A549 (cell line): ENCODE data around the gene METTL1. TPM values are rescaled to one million over a fixed set of nuclear protein-coding genes. Genes with fewer than 3 reads are reported as not detected.

Experiments
- ATAC-seq, 2 experiments: fragments of 200-7000 bp in 1 of 2; fragments of >200 bp in 1 of 2; cut with Nextera tagmentation in 1 of 2; cut with Tn5 transposase in 1 of 2; 3 replicates each; pipeline versions ENCODE4 v1.8.0 to v1.9.1; 2018 to 2020; ENCODE audit warnings: mild to moderate bottlenecking in 1 of 2, moderate library complexity in 1 of 2
- CTCF ChIA-PET: fragments of 300-600 bp; sonication (Branson Sonifier 250); formaldehyde crosslinking; extraction: SDS; loops from one replicate; lab custom pipeline; 2021; ENCODE audit warnings: antibody characterized with exemption, inconsistent platforms; lab: Yijun Ruan, JAX
- POLR2A ChIA-PET: fragments of 350-600 bp; formaldehyde crosslinking; extraction: SDS; loops from one replicate; lab custom pipeline; 2021; ENCODE audit warnings: antibody characterized with exemption, inconsistent platforms; lab: Yijun Ruan, JAX
- DNase-seq, 2 experiments: peaks; one replicate each; pipeline versions ENCODE4 v3.0.0 to v3.0.0-alpha.2; 2011 to 2016; ENCODE audit warnings: low read depth in 1 of 2, low spot score in 1 of 2
- FAIRE-seq: peaks from 2 replicates; lab custom pipeline; 2011; peaks lifted over from hg19 to GRCh38; lab: Jason Lieb, UNC
- H3K27ac ChIP-seq, 2 experiments: fragments of >200 bp; sonication (Bioruptor Twin); formaldehyde crosslinking; 3 replicates each; pipeline ENCODE4 v1.5.1; 2016 to 2017
- H3K4me1 ChIP-seq: fragments of >200 bp; sonication (Bioruptor Twin); formaldehyde crosslinking; 3 replicates; pipeline ENCODE4 v1.6.1; 2016
- H3K4me2 ChIP-seq: fragments of >200 bp; sonication (Bioruptor Twin); formaldehyde crosslinking; 3 replicates; pipeline ENCODE4 v1.6.1; 2016
- H3K4me3 ChIP-seq: fragments of >200 bp; sonication (Bioruptor Twin); formaldehyde crosslinking; 3 replicates; pipeline ENCODE4 v1.5.1; 2016
- H3K9me3 ChIP-seq: fragments of >200 bp; sonication (Bioruptor Twin); formaldehyde crosslinking; 3 replicates; pipeline ENCODE4 v1.6.1; 2016
- BHLHE40 ChIP-seq: IDR thresholded peaks from 2 replicates; pipeline ENCODE4 v1.6.1; 2012; ENCODE audit warnings: low read depth, low read length, inconsistent platforms
- CEBPB ChIP-seq, 2 experiments: fragments of >200 bp in 1 of 2; sonication (Bioruptor Twin) in 1 of 2; formaldehyde crosslinking in 1 of 2; IDR thresholded peaks; 2 replicates each; pipeline ENCODE4 v1.6.1; 2012 to 2016
- EHF ChIP-seq: fragments of 250-450 bp; sonication (Bioruptor Pico); IDR thresholded peaks from 2 replicates; pipeline ENCODE4 v1.5.0; 2020; ENCODE audit warnings: mild to moderate bottlenecking
- EHMT2 ChIP-seq: fragments of 200-600 bp; sonication (generic); IDR thresholded peaks from 2 replicates; pipeline ENCODE4 v1.6.1; 2016; ENCODE audit warnings: antibody characterized with exemption, low read depth, mild to moderate bottlenecking, moderate library complexity
- ESRRA ChIP-seq: fragments of 150-350 bp; IDR thresholded peaks from 2 replicates; pipeline ENCODE4 v1.6.1; 2014; ENCODE audit warnings: mild to moderate bottlenecking, low read length, borderline replicate concordance
- FOSB ChIP-seq: fragments of 250-450 bp; sonication (Bioruptor Pico); IDR thresholded peaks from 2 replicates; pipeline ENCODE4 v1.5.0; 2020; ENCODE audit warnings: mild to moderate bottlenecking, moderate library complexity
- FOSL2 ChIP-seq, 2 experiments: fragments of 450-650 bp in 1 of 2; fragments of >200 bp in 1 of 2; sonication (Bioruptor Twin) in 1 of 2; formaldehyde crosslinking; IDR thresholded peaks; 2 replicates each; pipeline versions ENCODE4 v1.5.0 to v1.6.1; 2016 to 2020; ENCODE audit warnings: mild to moderate bottlenecking in 1 of 2, moderate library complexity in 1 of 2
- FOXS1 ChIP-seq: fragments of 250-450 bp; sonication (Bioruptor Pico); IDR thresholded peaks from 2 replicates; pipeline ENCODE4 v1.5.0; 2020; ENCODE audit warnings: mild to moderate bottlenecking, moderate library complexity
- GATA3 ChIP-seq: IDR thresholded peaks from 2 replicates; pipeline ENCODE4 v1.6.1; 2012; ENCODE audit warnings: borderline replicate concordance
- HDAC2 ChIP-seq: fragments of 200-600 bp; sonication (generic); IDR thresholded peaks from 2 replicates; pipeline ENCODE4 v1.6.1; 2016
- HEYL ChIP-seq: fragments of 250-450 bp; sonication (Bioruptor Pico); IDR thresholded peaks from 2 replicates; pipeline ENCODE4 v1.8.0; 2021; ENCODE audit warnings: mild to moderate bottlenecking, moderate library complexity
- JUN ChIP-seq, 2 experiments: fragments of >200 bp; sonication (Bioruptor Twin); formaldehyde crosslinking; IDR thresholded peaks; 2 replicates in 1 of 2; 3 replicates in 1 of 2; pipeline ENCODE4 v1.6.1; 2016 to 2017
- JUNB ChIP-seq: fragments of >200 bp; sonication (Bioruptor Twin); formaldehyde crosslinking; IDR thresholded peaks from 2 replicates; pipeline ENCODE4 v1.6.1; 2016
- KDM1A ChIP-seq: fragments of 200-600 bp; sonication (generic); IDR thresholded peaks from 2 replicates; pipeline ENCODE4 v1.6.1; 2016; ENCODE audit warnings: low read depth, mild to moderate bottlenecking
- KDM5A ChIP-seq: fragments of 200-600 bp; sonication (generic); IDR thresholded peaks from 2 replicates; pipeline ENCODE4 v1.6.1; 2016; ENCODE audit warnings: antibody characterized with exemption, mild to moderate bottlenecking
- MAFK ChIP-seq: fragments of 450-650 bp; IDR thresholded peaks from 2 replicates; pipeline ENCODE4 v1.6.1; 2014; ENCODE audit not compliant: partially characterized antibody
- NFE2L2 ChIP-seq: fragments of 150-350 bp; conservative IDR thresholded peaks from 2 replicates; pipeline ENCODE4 v1.6.1; 2014; ENCODE audit warnings: low read length
- PHF8 ChIP-seq: fragments of 200-600 bp; sonication (generic); IDR thresholded peaks from 2 replicates; pipeline ENCODE4 v1.6.1; 2016; ENCODE audit warnings: low read depth, mild to moderate bottlenecking, antibody characterized with exemption, moderate library complexity, borderline replicate concordance
- POLR2AphosphoS2 ChIP-seq: conservative IDR thresholded peaks from 2 replicates; pipeline ENCODE4 v1.6.1; 2012; ENCODE audit warnings: low read length, improper control_type of control experiment, inconsistent platforms
- SMC3 ChIP-seq: fragments of >200 bp; sonication (Bioruptor Twin); formaldehyde crosslinking; IDR thresholded peaks from 3 replicates; pipeline ENCODE4 v1.6.1; 2018; ENCODE audit warnings: inconsistent platforms
- SREBF2 ChIP-seq: fragments of 450-650 bp; IDR thresholded peaks from 2 replicates; pipeline ENCODE4 v1.6.1; 2014; ENCODE audit warnings: mild to moderate bottlenecking, moderate library complexity
- TP53 ChIP-seq: fragments of 250-450 bp; sonication (Bioruptor Pico); IDR thresholded peaks from 2 replicates; pipeline ENCODE4 v1.5.0; 2021; ENCODE audit warnings: mild to moderate bottlenecking, moderate library complexity
- ZC3H11A ChIP-seq: fragments of 450-650 bp; IDR thresholded peaks from 2 replicates; pipeline ENCODE4 v1.6.1; 2014; ENCODE audit warnings: antibody characterized with exemption, mild to moderate bottlenecking
- ZNF302 ChIP-seq: fragments of 250-450 bp; sonication (Bioruptor Pico); IDR thresholded peaks from 2 replicates; pipeline ENCODE4 v1.9.0; 2021; ENCODE audit warnings: inconsistent platforms, mild to moderate bottlenecking, moderate library complexity
- WGBS: methylation state at CpG from one replicate; pipeline ENCODE4 v1.1.6; 2017; ENCODE audit errors: missing lambda C conversion rate; 5-methylcytosine and 5-hydroxymethylcytosine counted together
- polyA plus RNA-seq, 4 experiments: library from polyadenylated mRNA; depleted of rRNA in 3 of 4; stranded (reverse); fragments of >200 nt; fragmentation: RNase III in 1 of 4; extraction: RNeasy Plus Mini Kit Qiagen cat#74134 plus additional on column Dnase treatment in 1 of 4; gene quantifications; 2 replicates in 3 of 4; 3 replicates in 1 of 4; pipeline ENCODE4 v1.2.3, GENCODE V29; 2011 to 2017
- TF ChIP-seq, protein P1 (sequence below): fragments of 200-600 bp; sonication (generic); IDR thresholded peaks from 2 replicates; pipeline ENCODE4 v1.6.1; 2016; ENCODE audit warnings: antibody characterized with exemption, mild to moderate bottlenecking, moderate library complexity
- TF ChIP-seq, protein P2 (sequence below): fragments of 450-650 bp; IDR thresholded peaks from 2 replicates; pipeline ENCODE4 v1.6.1; 2014; ENCODE audit warnings: antibody characterized with exemption
- TF ChIP-seq, protein P3 (sequence below): IDR thresholded peaks from 2 replicates; pipeline ENCODE4 v1.6.1; 2012; ENCODE audit warnings: low read depth, borderline replicate concordance
- TF ChIP-seq, protein P4 (sequence below): fragments of >200 bp; sonication (Bioruptor Twin); formaldehyde crosslinking; IDR thresholded peaks from 3 replicates; pipeline ENCODE4 v1.6.1; 2016

METTL1 gene
- polyA plus RNA-seq, 2 of the 4 experiments (the other 2 are of a cell fraction) = 55.2 to 60.2 TPM

DNA sequence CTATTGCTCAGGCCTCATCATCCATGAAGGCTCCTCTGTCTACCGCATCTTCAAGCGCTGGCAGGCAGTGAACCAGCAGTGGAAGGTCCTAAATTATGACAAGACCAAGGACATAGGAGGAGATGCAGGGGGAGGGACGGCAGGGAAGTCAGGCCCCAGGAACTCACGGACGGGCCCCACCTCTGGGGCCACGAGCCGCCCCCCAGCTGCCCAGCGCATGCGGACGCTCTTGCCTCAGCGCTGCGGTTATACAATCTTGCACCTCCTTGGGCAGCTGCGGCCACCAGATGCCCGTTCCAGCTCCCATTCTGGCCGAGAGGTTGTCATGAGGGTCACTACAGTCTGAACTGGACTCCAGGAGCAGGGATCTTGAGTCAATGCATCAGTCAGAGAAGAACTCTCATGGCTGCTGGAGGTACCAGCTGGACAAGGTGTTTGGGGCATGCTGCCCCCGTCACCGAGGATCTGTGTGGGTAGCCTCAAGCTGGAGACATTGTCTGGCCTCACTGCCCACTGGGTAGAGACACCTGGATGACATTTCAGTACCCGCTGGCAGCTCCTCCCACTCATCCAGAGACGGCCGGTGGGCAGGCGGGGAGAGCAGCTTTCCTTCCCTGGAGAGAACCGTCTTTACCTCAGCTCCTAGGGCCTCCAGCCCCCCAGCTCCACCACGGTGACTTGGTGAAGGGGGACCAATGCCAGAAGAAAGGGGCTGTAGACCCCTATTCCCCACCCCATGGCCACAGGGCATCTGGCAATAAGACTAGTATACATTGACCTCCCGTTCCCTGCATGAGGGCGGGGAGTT, 13.1 kb downstream of the METTL1 start:
- no peaks in the 10 kb centered on the region for H3K9me3 ChIP-seq
- TF ChIP-seq ZC3H11A = no peak
- TF ChIP-seq EHF = no peak
- TF ChIP-seq FOSL2 (IDR thresholded peaks at IDR 0.05) = no peak
- TF ChIP-seq FOSL2 (CRISPR knock-in tag; IDR thresholded peaks at IDR 0.05) = no peak
- TF ChIP-seq SMC3 = no peak
- no peak for TF ChIP-seq BHLHE40
- no peak for TF ChIP-seq TP53 (CRISPR knock-in tag)
- TF ChIP-seq KDM5A = no peak
- TF ChIP-seq, protein P1, sequence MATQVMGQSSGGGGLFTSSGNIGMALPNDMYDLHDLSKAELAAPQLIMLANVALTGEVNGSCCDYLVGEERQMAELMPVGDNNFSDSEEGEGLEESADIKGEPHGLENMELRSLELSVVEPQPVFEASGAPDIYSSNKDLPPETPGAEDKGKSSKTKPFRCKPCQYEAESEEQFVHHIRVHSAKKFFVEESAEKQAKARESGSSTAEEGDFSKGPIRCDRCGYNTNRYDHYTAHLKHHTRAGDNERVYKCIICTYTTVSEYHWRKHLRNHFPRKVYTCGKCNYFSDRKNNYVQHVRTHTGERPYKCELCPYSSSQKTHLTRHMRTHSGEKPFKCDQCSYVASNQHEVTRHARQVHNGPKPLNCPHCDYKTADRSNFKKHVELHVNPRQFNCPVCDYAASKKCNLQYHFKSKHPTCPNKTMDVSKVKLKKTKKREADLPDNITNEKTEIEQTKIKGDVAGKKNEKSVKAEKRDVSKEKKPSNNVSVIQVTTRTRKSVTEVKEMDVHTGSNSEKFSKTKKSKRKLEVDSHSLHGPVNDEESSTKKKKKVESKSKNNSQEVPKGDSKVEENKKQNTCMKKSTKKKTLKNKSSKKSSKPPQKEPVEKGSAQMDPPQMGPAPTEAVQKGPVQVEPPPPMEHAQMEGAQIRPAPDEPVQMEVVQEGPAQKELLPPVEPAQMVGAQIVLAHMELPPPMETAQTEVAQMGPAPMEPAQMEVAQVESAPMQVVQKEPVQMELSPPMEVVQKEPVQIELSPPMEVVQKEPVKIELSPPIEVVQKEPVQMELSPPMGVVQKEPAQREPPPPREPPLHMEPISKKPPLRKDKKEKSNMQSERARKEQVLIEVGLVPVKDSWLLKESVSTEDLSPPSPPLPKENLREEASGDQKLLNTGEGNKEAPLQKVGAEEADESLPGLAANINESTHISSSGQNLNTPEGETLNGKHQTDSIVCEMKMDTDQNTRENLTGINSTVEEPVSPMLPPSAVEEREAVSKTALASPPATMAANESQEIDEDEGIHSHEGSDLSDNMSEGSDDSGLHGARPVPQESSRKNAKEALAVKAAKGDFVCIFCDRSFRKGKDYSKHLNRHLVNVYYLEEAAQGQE = no peak
- no peak for TF ChIP-seq POLR2AphosphoS2
- TF ChIP-seq MAFK = no peak
- TF ChIP-seq, protein P2, sequence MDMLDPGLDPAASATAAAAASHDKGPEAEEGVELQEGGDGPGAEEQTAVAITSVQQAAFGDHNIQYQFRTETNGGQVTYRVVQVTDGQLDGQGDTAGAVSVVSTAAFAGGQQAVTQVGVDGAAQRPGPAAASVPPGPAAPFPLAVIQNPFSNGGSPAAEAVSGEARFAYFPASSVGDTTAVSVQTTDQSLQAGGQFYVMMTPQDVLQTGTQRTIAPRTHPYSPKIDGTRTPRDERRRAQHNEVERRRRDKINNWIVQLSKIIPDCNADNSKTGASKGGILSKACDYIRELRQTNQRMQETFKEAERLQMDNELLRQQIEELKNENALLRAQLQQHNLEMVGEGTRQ = no peak
- TF ChIP-seq, protein P3, sequence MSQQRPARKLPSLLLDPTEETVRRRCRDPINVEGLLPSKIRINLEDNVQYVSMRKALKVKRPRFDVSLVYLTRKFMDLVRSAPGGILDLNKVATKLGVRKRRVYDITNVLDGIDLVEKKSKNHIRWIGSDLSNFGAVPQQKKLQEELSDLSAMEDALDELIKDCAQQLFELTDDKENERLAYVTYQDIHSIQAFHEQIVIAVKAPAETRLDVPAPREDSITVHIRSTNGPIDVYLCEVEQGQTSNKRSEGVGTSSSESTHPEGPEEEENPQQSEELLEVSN = no peak
- no peak for TF ChIP-seq FOXS1
- no peak for TF ChIP-seq HEYL (CRISPR knock-in tag)
- no peak for TF ChIP-seq PHF8
- TF ChIP-seq FOSB = no peak
- TF ChIP-seq EHMT2 = no peak
- TF ChIP-seq HDAC2 = no peak
- TF ChIP-seq JUNB = no peak
- H3K27ac ChIP-seq = no peak overlapping the region
- H3K4me1 ChIP-seq = peaks cover 16% of the 10 kb centered on the region
- ChIA-PET POLR2A (interaction anchor here (1.4 to 1.9 kb wide), 2 partner anchors 13 to 14 kb away, joined by 3 to 6 read pairs; partner anchors contain the start of genes EEF1AKMT3, METTL1 and TSPAN31), CTCF (interaction anchor here (0.7 to 2.4 kb wide), 17 partner anchors 9 to 147 kb away, joined by 3 to 16 read pairs (median 5); partner anchors contain the start of genes CYP27B1, EEF1AKMT3, METTL1 and TSFM)
- DNase-seq (no peak), ATAC-seq (no peak), FAIRE-seq (no peak)
- 81% methylated on average over 25 of the region's 25 CpGs for WGBS
- H3K4me2 ChIP-seq = no peak overlapping the region
- H3K4me3 ChIP-seq = no peak overlapping the region

DNA sequence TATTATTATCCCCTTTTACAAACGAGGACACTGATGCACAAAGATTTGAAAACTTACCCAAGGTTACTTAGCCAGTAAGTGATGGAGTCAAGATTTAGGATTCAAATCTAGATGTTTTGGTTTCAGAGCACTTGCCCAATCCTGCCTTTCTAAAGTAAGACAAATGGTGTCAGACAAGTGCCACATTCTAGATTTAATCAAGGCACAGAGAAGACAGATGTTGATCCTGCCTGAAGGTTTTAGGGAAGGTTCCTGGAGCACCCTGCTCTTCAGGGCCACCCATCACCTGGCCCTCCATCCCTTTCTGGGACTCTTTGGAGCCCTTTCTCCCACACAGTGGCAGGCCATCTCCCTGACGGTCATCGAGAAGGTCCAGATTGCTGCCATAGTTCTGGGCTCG, 14.1 kb downstream of the METTL1 start:
- Histone ChIP-seq H3K27ac (no peak overlapping the region), H3K4me3 (no peak overlapping the region), H3K9me3 (no peaks in the 10 kb centered on the region)
- ATAC-seq (no peak), DNase-seq (no peak), FAIRE-seq (no peak)
- 72% methylated on average over 4 of the region's 4 CpGs for WGBS
- POLR2A ChIA-PET = no interaction called here
- TF ChIP-seq POLR2AphosphoS2 (no peak), JUN (IDR thresholded peaks at IDR 0.05) (no peak), ESRRA (no peak), FOSL2 (IDR thresholded peaks at IDR 0.05) (no peak), FOSL2 (CRISPR knock-in tag; IDR thresholded peaks at IDR 0.05) (no peak), GATA3 (no peak), ZNF302 (CRISPR knock-in tag) (no peak), CEBPB (IDR thresholded peaks at IDR 0.05) (no peak), NFE2L2 (no peak), SREBF2 (no peak), KDM1A (no peak)
- TF ChIP-seq, protein P1 = no peak
- TF ChIP-seq, protein P4, sequence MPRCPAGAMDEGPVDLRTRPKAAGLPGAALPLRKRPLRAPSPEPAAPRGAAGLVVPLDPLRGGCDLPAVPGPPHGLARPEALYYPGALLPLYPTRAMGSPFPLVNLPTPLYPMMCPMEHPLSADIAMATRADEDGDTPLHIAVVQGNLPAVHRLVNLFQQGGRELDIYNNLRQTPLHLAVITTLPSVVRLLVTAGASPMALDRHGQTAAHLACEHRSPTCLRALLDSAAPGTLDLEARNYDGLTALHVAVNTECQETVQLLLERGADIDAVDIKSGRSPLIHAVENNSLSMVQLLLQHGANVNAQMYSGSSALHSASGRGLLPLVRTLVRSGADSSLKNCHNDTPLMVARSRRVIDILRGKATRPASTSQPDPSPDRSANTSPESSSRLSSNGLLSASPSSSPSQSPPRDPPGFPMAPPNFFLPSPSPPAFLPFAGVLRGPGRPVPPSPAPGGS = no peak
- TF ChIP-seq, all 56 proteins: peak for 0
- no peak overlapping the region for H3K4me2 ChIP-seq
- peaks cover 26% of the 10 kb centered on the region for H3K4me1 ChIP-seq
- CTCF ChIA-PET = interaction anchor here (1.3 to 2.9 kb wide), 6 partner anchors 13 to 101 kb away, joined by 3 to 22 read pairs (median 8); partner anchors contain the start of gene TSPAN31
